Caco-2 (cell line): Measurements from ENCODE around the gene LRRC14B. TPM values are rescaled to one million over a fixed set of nuclear protein-coding genes. Genes with fewer than 3 reads are reported as not detected.
"Not testable (repeated sequence)": the region's sequence is repeated elsewhere in the genome, so short reads cannot be mapped to it uniquely, and the experiment has no call there.

Source experiments
- BruUV-seq: library from RNA; stranded (reverse); fragments of 400-500 nt; replicated peaks from 2 replicates; lab custom pipeline; 2021; lab: Mats Ljungman, UMichigan
- CTCF ChIA-PET: fragments of 300-600 bp; sonication (Branson Sonifier 250); formaldehyde crosslinking; loops from one replicate; lab custom pipeline; 2022; ENCODE audit warnings: antibody characterized with exemption; lab: Charles Lee
- POLR2A ChIA-PET: fragments of 300-600 bp; sonication (Branson Sonifier 250); formaldehyde crosslinking; loops from one replicate; lab custom pipeline; 2022; ENCODE audit warnings: antibody characterized with exemption; lab: Charles Lee
- DNase-seq, 2 experiments: peaks; one replicate each; pipeline versions ENCODE4 v3.0.0 to v3.0.0-alpha.2; 2020 to 2022
- H3K27me3 ChIP-seq: replicated peaks from 2 replicates; pipeline ENCODE4 v1.6.0; 2011; ENCODE audit warnings: low read length; ENCODE audit not compliant: control insufficient read depth, insufficient read depth
- H3K36me3 ChIP-seq: 2 replicates; pipeline ENCODE4 v1.5.1; 2011; ENCODE audit warnings: low read length; ENCODE audit not compliant: control insufficient read depth, insufficient read depth
- H3K4me1 ChIP-seq: fragments of 250-450 bp; sonication (Bioruptor Pico); 2 replicates; pipeline ENCODE4 v1.5.1; 2020; ENCODE audit warnings: mild to moderate bottlenecking
- H3K4me3 ChIP-seq: 2 replicates; pipeline ENCODE4 v1.5.1; 2011; ENCODE audit warnings: low read depth, mild to moderate bottlenecking, control low read depth, low read length
- H3K9me3 ChIP-seq: fragments of 250-450 bp; sonication (Bioruptor Pico); 2 replicates; pipeline ENCODE4 v1.5.1; 2020; ENCODE audit warnings: mild to moderate bottlenecking, moderate library complexity
- H3K27ac Mint-ChIP-seq: one replicate; pipeline ENCODE4 v1.8.0; 2022; ENCODE audit warnings: mixed read lengths; ENCODE audit not compliant: unreplicated experiment
- H3K27me3 Mint-ChIP-seq: one replicate; pipeline ENCODE4 v1.8.0; 2022; ENCODE audit warnings: mixed read lengths; ENCODE audit not compliant: insufficient read depth, unreplicated experiment
- H3K36me3 Mint-ChIP-seq: one replicate; pipeline ENCODE4 v1.8.0; 2022; ENCODE audit warnings: mild to moderate bottlenecking, mixed read lengths; ENCODE audit not compliant: insufficient read depth, unreplicated experiment
- H3K4me1 Mint-ChIP-seq: one replicate; pipeline ENCODE4 v1.8.0; 2022; ENCODE audit warnings: low read depth, mixed read lengths; ENCODE audit not compliant: unreplicated experiment
- H3K4me3 Mint-ChIP-seq: one replicate; pipeline ENCODE4 v1.8.0; 2022; ENCODE audit warnings: mild to moderate bottlenecking, moderate library complexity, mixed read lengths; ENCODE audit not compliant: unreplicated experiment
- H3K9me3 Mint-ChIP-seq: one replicate; pipeline ENCODE4 v1.8.0; 2022; ENCODE audit warnings: mixed read lengths; ENCODE audit not compliant: unreplicated experiment
- intact Hi-C: fragments of 100-400 bp; cut with micrococcal nuclease; formaldehyde crosslinking; loops from one replicate; pipeline ENCODE4 v1.10.0; 2022; ENCODE audit not compliant: unreplicated experiment
- total RNA-seq: library from RNA; stranded (reverse); gene quantifications from 2 replicates; pipeline ENCODE4 v1.2.3, GENCODE V29; 2022
- TF ChIP-seq, protein P1 (sequence below), 2 experiments: fragments of 200-600 bp in 1 of 2; IDR thresholded peaks; 1 replicate in 1 of 2; 2 replicates in 1 of 2; pipeline versions ENCODE4 v1.5.1 to v1.8.0; 2011 to 2022; ENCODE audit warnings: antibody characterized with exemption in 1 of 2, control low read depth in 1 of 2, inconsistent platforms in 1 of 2, low read depth in 1 of 2, low read length in 1 of 2, mild to moderate bottlenecking in 1 of 2, moderate library complexity in 1 of 2; ENCODE audit not compliant: insufficient read depth in 1 of 2, severe bottlenecking in 1 of 2, unreplicated experiment in 1 of 2

Gene LRRC14B
- total RNA-seq, 1 experiment from 2014 or later = not detected

GRCh38 chr5:207599-207998 lies 16.3 kb downstream of the LRRC14B start:
- no peaks in the 10 kb centered on the region for H3K9me3 ChIP-seq
- DNase-seq = no peak
- Mint-ChIP-seq H3K36me3 (peaks cover 20% of the 10 kb centered on the region), H3K27ac (no peak overlapping the region), H3K9me3 (no peaks in the 10 kb centered on the region), H3K27me3 (no peaks in the 10 kb centered on the region), H3K4me3 (no peak overlapping the region), H3K4me1 (peaks cover 7% of the 10 kb centered on the region)
- H3K4me3 ChIP-seq = no peak overlapping the region
- H3K4me1 ChIP-seq = no peaks in the 10 kb centered on the region
- ChIA-PET POLR2A (no interaction called here), CTCF (no interaction called here)
- no peaks in the 10 kb centered on the region for H3K27me3 ChIP-seq
- no peaks in the 10 kb centered on the region for H3K36me3 ChIP-seq
- TF ChIP-seq, protein P1, sequence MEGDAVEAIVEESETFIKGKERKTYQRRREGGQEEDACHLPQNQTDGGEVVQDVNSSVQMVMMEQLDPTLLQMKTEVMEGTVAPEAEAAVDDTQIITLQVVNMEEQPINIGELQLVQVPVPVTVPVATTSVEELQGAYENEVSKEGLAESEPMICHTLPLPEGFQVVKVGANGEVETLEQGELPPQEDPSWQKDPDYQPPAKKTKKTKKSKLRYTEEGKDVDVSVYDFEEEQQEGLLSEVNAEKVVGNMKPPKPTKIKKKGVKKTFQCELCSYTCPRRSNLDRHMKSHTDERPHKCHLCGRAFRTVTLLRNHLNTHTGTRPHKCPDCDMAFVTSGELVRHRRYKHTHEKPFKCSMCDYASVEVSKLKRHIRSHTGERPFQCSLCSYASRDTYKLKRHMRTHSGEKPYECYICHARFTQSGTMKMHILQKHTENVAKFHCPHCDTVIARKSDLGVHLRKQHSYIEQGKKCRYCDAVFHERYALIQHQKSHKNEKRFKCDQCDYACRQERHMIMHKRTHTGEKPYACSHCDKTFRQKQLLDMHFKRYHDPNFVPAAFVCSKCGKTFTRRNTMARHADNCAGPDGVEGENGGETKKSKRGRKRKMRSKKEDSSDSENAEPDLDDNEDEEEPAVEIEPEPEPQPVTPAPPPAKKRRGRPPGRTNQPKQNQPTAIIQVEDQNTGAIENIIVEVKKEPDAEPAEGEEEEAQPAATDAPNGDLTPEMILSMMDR (IDR thresholded peaks at IDR 0.05; ENCODE audit: insufficient read depth in 1 of 2, low read depth in 1 of 2, low read length in 1 of 2, severe bottlenecking in 1 of 2, unreplicated experiment in 1 of 2) = no peak
- intact Hi-C loops = no loop called here
- BruUV-seq = no TSS peak

GRCh38 chr5:208449-209114 lies 17.3 kb downstream of the LRRC14B start:
- Mint-ChIP-seq H3K4me1 (peaks cover 7% of the 10 kb centered on the region), H3K4me3 (no peak overlapping the region), H3K9me3 (no peaks in the 10 kb centered on the region), H3K27me3 (no peaks in the 10 kb centered on the region), H3K27ac (no peak overlapping the region), H3K36me3 (peaks cover 18% of the 10 kb centered on the region)
- no TSS peak for BruUV-seq
- ChIA-PET POLR2A (no interaction called here), CTCF (no interaction called here)
- intact Hi-C loops = no loop called here
- Histone ChIP-seq H3K9me3 (no peaks in the 10 kb centered on the region), H3K27me3 (no peaks in the 10 kb centered on the region), H3K4me1 (no peaks in the 10 kb centered on the region), H3K4me3 (no peak overlapping the region), H3K36me3 (no peaks in the 10 kb centered on the region)
- DNase-seq = no peak
- TF ChIP-seq, protein P1 (IDR thresholded peaks at IDR 0.05; ENCODE audit: insufficient read depth in 1 of 2, low read depth in 1 of 2, low read length in 1 of 2, severe bottlenecking in 1 of 2, unreplicated experiment in 1 of 2) = no peak

DNA sequence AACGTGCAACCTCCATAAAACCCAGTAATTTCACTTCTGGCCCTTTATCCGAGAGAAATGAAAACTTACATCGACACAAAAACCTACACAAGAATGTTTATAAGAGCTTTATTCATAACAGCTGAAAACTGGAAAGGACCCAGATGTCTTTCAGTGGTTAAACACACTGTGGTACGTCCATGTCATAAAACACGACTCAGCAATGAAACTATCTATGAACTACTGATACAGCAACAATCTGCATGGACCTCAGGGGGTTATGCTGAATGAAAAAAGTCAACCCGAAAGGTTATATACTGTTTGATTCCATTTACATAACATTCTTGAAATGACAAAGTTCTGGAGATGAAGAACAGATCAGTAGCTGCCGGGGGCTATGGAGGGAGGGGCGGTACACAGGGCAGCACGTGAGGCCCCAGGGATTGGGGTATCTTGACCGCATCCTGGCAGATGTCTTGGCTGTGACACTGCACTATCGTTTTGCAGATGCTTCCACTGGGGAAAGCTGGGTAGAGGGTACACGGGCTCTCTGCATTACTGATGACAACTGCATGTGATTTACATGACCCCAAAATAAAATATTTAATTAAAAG lies 22.6 kb downstream of the LRRC14B start:
- Mint-ChIP-seq H3K4me1 (no peaks in the 10 kb centered on the region), H3K27ac (no peak overlapping the region), H3K27me3 (no peaks in the 10 kb centered on the region), H3K36me3 (peaks cover 42% of the 10 kb centered on the region), H3K9me3 (no peaks in the 10 kb centered on the region), H3K4me3 (no peak overlapping the region)
- Histone ChIP-seq H3K4me3 (no peak overlapping the region), H3K9me3 (no peaks in the 10 kb centered on the region), H3K27me3 (no peaks in the 10 kb centered on the region), H3K36me3 (no peaks in the 10 kb centered on the region), H3K4me1 (no peaks in the 10 kb centered on the region)
- TF ChIP-seq, protein P1 (IDR thresholded peaks at IDR 0.05; ENCODE audit: insufficient read depth in 1 of 2, low read depth in 1 of 2, low read length in 1 of 2, severe bottlenecking in 1 of 2, unreplicated experiment in 1 of 2) = no peak
- intact Hi-C loops = no loop called here
- ChIA-PET POLR2A (no interaction called here), CTCF (no interaction called here)
- no TSS peak for BruUV-seq
- DNase-seq = no peak

DNA sequence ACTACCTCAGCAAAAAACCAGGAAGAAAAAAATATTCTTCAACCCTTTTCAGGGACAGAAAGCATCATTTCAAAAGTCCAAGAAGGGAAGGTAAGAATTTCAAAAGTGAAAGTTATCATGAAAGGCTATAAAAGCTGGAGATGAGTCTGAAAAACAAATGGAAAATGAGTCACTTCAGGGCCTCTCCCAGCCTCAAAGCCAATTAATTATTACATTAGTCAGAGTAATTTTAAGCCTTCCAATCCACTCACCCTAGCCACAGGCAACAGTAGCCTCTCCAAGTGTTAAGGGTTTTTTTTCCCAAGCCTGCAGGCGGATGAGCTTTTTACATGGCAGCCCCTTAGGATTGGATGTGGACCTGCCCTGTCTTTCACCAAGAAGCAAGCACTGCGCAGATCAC lies 24.0 kb downstream of the LRRC14B start:
- H3K27me3 Mint-ChIP-seq, DNase-seq, CTCF ChIA-PET, H3K4me3 Mint-ChIP-seq, H3K36me3 ChIP-seq, BruUV-seq, H3K4me1 ChIP-seq, H3K4me3 ChIP-seq, POLR2A ChIA-PET, H3K27me3 ChIP-seq, H3K9me3 ChIP-seq, intact Hi-C loops, H3K4me1 Mint-ChIP-seq, H3K27ac Mint-ChIP-seq, H3K9me3 Mint-ChIP-seq: not testable (repeated sequence)
- peaks cover 45% of the 10 kb centered on the region for H3K36me3 Mint-ChIP-seq

- CTCF ChIA-PET, DNase-seq, H3K36me3 ChIP-seq, H3K4me3 Mint-ChIP-seq, POLR2A ChIA-PET, H3K9me3 Mint-ChIP-seq, H3K4me1 Mint-ChIP-seq, H3K27ac Mint-ChIP-seq, H3K9me3 ChIP-seq, H3K27me3 Mint-ChIP-seq, H3K4me1 ChIP-seq, BruUV-seq, H3K4me3 ChIP-seq, intact Hi-C loops, H3K27me3 ChIP-seq: not testable (repeated sequence)
- H3K36me3 Mint-ChIP-seq = peaks cover 46% of the 10 kb centered on the region
Observed at GRCh38 chr5:216076-216475, 24.8 kb downstream of the LRRC14B start.
